HepG2 (cell line): ENCODE data around the gene C20orf202. TPM values are rescaled to one million over a fixed set of nuclear protein-coding genes. Genes with fewer than 3 reads are reported as not detected.

ENCODE experiments used
- BCLAF1 ChIP-seq: fragments of 450-650 bp; IDR thresholded peaks from 2 replicates; pipeline ENCODE4 v1.6.1; 2017; ENCODE audit warnings: mild to moderate bottlenecking
- CENPBD1 ChIP-seq: sonication (generic); formaldehyde crosslinking; IDR thresholded peaks from 2 replicates; pipeline ENCODE4 v1.8.0; 2022; ENCODE audit warnings: missing genetic modification reagents, low read depth, mild to moderate bottlenecking, borderline replicate concordance
- FOXA3 ChIP-seq: IDR thresholded peaks from 2 replicates; pipeline ENCODE4 v1.6.1; 2016; ENCODE audit warnings: missing genetic modification reagents, missing compliant biosample characterization
- KLF13 ChIP-seq: sonication (generic); formaldehyde crosslinking; IDR thresholded peaks from 2 replicates; pipeline ENCODE4 v1.4.0; 2020; ENCODE audit warnings: mild to moderate bottlenecking, missing genetic modification reagents
- NPAS2 ChIP-seq: sonication (generic); formaldehyde crosslinking; IDR thresholded peaks from 2 replicates; pipeline ENCODE4 v1.8.0; 2022; ENCODE audit warnings: mild to moderate bottlenecking, missing genetic modification reagents, borderline replicate concordance
- RARA ChIP-seq: IDR thresholded peaks from 2 replicates; pipeline ENCODE4 v1.6.1; 2016; ENCODE audit warnings: missing genetic modification reagents, missing compliant biosample characterization
- SIX1 ChIP-seq: sonication (generic); formaldehyde crosslinking; IDR thresholded peaks from 2 replicates; pipeline ENCODE4 v1.4.0; 2020; ENCODE audit warnings: missing genetic modification reagents, borderline replicate concordance
- STAT5B ChIP-seq: sonication (generic); formaldehyde crosslinking; IDR thresholded peaks from 2 replicates; pipeline ENCODE4 v1.4.0; 2020; ENCODE audit warnings: missing genetic modification reagents
- TBX3 ChIP-seq: fragments of 450-650 bp; IDR thresholded peaks from 2 replicates; pipeline ENCODE4 v1.6.1; 2017; ENCODE audit warnings: antibody characterized with exemption, mild to moderate bottlenecking, inconsistent platforms, borderline replicate concordance
- TGIF2 ChIP-seq: IDR thresholded peaks from 2 replicates; pipeline ENCODE4 v1.6.1; 2016; ENCODE audit warnings: control low read depth, missing compliant biosample characterization
- U2AF1 ChIP-seq: fragments of 200-400 bp; formaldehyde crosslinking; optimal IDR thresholded peaks from 2 replicates; pipeline ENCODE3; 2017; ENCODE audit warnings: mild to moderate bottlenecking, low read depth, low read length
- ZBTB1 ChIP-seq: sonication (generic); formaldehyde crosslinking; IDR thresholded peaks from 2 replicates; pipeline ENCODE4 v1.4.0; 2020; ENCODE audit warnings: missing genetic modification reagents, borderline replicate concordance
- ZFY ChIP-seq: sonication (generic); formaldehyde crosslinking; IDR thresholded peaks from 2 replicates; pipeline ENCODE4 v1.4.0; 2020; ENCODE audit warnings: missing genetic modification reagents
- ZNF160 ChIP-seq: sonication (generic); formaldehyde crosslinking; IDR thresholded peaks from 2 replicates; pipeline ENCODE4 v1.8.0; 2022; ENCODE audit warnings: mild to moderate bottlenecking, inconsistent platforms, missing genetic modification reagents
- ZNF510 ChIP-seq: sonication (generic); formaldehyde crosslinking; IDR thresholded peaks from 2 replicates; pipeline ENCODE4 v1.4.0; 2020; ENCODE audit warnings: low read depth, mild to moderate bottlenecking, missing genetic modification reagents
- ZNF513 ChIP-seq: sonication (generic); formaldehyde crosslinking; conservative IDR thresholded peaks from 2 replicates; pipeline ENCODE4 v1.5.0; 2020; ENCODE audit warnings: missing genetic modification reagents
- ZSCAN21 ChIP-seq: sonication (generic); formaldehyde crosslinking; IDR thresholded peaks from 2 replicates; pipeline ENCODE4 v1.8.0; 2022; ENCODE audit warnings: mild to moderate bottlenecking, missing genetic modification reagents, moderate library complexity, borderline replicate concordance
- polyA plus RNA-seq, 8 experiments: library from polyadenylated mRNA; depleted of rRNA in 3 of 8; stranded (reverse) in 7 of 8; unstranded in 1 of 8; fragments of >200 nt; fragmentation: Illumina TruSeq in 4 of 8; extraction: Trizol in 4 of 8; gene quantifications; 2 replicates each; pipeline versions ENCODE4 v1.2.1 to v1.2.3, GENCODE V29; 2011 to 2016; ENCODE audit warnings: low read depth in 4 of 8, missing spikeins in 1 of 8, mixed read lengths in 1 of 8; ENCODE audit not compliant: insufficient read depth in 1 of 8
- total RNA-seq, 5 experiments: library from RNA; depleted of rRNA; stranded (reverse); fragments of >200 nt; fragmentation: Illumina TruSeq; extraction: Trizol; gene quantifications; 2 replicates each; pipeline ENCODE4 v1.2.3, GENCODE V29; 2016; ENCODE audit warnings: low read depth in 1 of 5
- TF ChIP-seq, protein P1 (sequence below): sonication (generic); formaldehyde crosslinking; IDR thresholded peaks from 2 replicates; pipeline ENCODE4 v1.8.0; 2022; ENCODE audit warnings: missing genetic modification reagents, mild to moderate bottlenecking, inconsistent platforms, borderline replicate concordance
- TF ChIP-seq, protein P2 (sequence below), 2 experiments: sonication (generic) in 1 of 2; formaldehyde crosslinking in 1 of 2; IDR thresholded peaks; 2 replicates each; pipeline versions ENCODE4 v1.4.0 to v1.6.1; 2016 to 2020; ENCODE audit warnings: borderline replicate concordance in 1 of 2, low read depth in 1 of 2, mild to moderate bottlenecking in 1 of 2, missing genetic modification reagents in 1 of 2

C20orf202 gene
- total and polyA plus RNA-seq, 2 of the 13 experiments (the other 11 are each of a cell fraction or from before 2014, with no cell fraction given), result 0.20 to 1.2 TPM

DNA sequence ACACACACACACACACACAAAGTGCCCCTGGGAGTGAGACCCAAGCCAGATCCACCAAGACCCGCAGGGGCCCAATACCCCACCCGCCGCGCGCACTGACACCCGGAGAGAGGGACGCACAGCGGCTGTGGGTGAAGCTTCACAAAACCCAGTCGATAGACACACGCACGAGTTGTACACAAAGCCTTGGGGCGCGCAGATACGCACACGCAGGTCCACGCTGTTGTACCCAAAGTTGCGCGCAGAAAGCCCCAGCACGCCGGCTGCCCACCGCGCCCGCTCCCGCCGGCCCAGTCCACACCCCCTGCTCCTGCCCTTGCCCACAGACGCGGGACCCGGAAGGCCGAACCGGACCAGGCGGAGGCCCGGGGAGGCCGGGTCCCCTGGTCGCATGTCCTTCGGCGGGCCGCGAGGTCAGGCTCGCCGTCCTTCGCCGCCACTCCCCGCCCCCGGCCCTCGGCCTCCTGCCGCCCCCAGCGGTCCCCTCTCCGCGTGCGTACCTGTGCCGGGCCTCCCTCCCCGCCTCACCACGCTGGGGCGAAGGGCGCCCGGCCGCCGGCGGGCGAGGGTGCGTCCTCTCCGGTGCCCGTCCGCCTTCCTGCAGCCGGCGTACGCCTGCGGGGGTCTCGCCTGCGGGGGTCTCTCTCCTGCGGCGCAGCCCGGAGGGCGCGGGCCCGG is 18.5 kb upstream of the C20orf202 start, which contains the start of gene TMEM74B (continued):
- peak; percentile 85 for TF ChIP-seq ZFY (CRISPR knock-in tag)
- peak; percentile 11; the same call in 1 of the 2 replicates for TF ChIP-seq RARA
- TF ChIP-seq ZSCAN21 (CRISPR knock-in tag), result 0 out of 2 replicates have a peak, but pooled peaks have one; percentile 7
- TF ChIP-seq ZBTB1, result no peak
- TF ChIP-seq SIX1 (CRISPR knock-in tag), result no peak
- TF ChIP-seq ZNF160, result peak; percentile 17; the same call in 1 of the 2 replicates
- no peak for TF ChIP-seq ZNF510 (CRISPR knock-in tag)
- TF ChIP-seq KLF13 (CRISPR knock-in tag), result no peak
- TF ChIP-seq BCLAF1, result no peak
- no peak for TF ChIP-seq U2AF1
- TF ChIP-seq, protein P1, sequence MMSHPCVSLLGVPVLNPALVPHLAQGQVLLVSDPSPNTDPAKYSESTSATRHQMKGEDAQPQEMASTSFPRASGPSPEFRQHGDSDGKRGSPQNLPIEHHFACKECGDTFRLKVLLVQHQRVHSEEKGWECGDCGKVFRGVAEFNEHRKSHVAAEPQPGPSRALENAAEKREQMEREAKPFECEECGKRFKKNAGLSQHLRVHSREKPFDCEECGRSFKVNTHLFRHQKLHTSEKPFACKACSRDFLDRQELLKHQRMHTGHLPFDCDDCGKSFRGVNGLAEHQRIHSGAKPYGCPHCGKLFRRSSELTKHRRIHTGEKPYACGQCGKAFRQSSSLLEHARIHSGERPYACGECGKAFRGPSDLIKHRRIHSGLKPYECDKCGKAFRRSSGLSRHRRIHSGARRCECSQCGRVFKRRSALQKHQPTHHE (CRISPR knock-in tag), result no peak
- no peak for TF ChIP-seq TGIF2
- TF ChIP-seq, protein P2, sequence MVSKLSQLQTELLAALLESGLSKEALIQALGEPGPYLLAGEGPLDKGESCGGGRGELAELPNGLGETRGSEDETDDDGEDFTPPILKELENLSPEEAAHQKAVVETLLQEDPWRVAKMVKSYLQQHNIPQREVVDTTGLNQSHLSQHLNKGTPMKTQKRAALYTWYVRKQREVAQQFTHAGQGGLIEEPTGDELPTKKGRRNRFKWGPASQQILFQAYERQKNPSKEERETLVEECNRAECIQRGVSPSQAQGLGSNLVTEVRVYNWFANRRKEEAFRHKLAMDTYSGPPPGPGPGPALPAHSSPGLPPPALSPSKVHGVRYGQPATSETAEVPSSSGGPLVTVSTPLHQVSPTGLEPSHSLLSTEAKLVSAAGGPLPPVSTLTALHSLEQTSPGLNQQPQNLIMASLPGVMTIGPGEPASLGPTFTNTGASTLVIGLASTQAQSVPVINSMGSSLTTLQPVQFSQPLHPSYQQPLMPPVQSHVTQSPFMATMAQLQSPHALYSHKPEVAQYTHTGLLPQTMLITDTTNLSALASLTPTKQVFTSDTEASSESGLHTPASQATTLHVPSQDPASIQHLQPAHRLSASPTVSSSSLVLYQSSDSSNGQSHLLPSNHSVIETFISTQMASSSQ (IDR thresholded peaks at IDR 0.05; ENCODE audit: low read depth), result no peak
- TF ChIP-seq, protein P2 (CRISPR knock-in tag; IDR thresholded peaks at IDR 0.05; ENCODE audit: borderline replicate concordance), result no peak
- TF ChIP-seq NPAS2 (CRISPR knock-in tag), result no peak
- TF ChIP-seq ZNF513 (CRISPR knock-in tag), result no peak
- TF ChIP-seq FOXA3 (CRISPR knock-in tag), result no peak
- no peak for TF ChIP-seq CENPBD1 (CRISPR knock-in tag)
- TF ChIP-seq TBX3, result no peak
- TF ChIP-seq STAT5B, result no peak
